SK-N-MC (cell line): ENCODE measurements around the gene GNB2.
"Not testable (repeated sequence)": the region's sequence is repeated elsewhere in the genome, so short reads cannot be mapped to it uniquely, and the experiment has no call there.

Experiments
- DNase-seq: peaks from one replicate; pipeline ENCODE4 v3.0.0-alpha.2; 2011; ENCODE audit warnings: low read depth, low spot score
- H3K27ac ChIP-seq: fragments of 200-600 bp; sonication (generic); 2 replicates; pipeline ENCODE4 v1.5.1; 2016; ENCODE audit warnings: mixed run types
- H3K36me3 ChIP-seq: fragments of 200-600 bp; sonication (generic); 2 replicates; pipeline ENCODE4 v1.6.1; 2017; ENCODE audit warnings: antibody characterized with exemption, low read length, mixed read lengths; ENCODE audit not compliant: insufficient read depth
- H3K4me3 ChIP-seq: fragments of 200-600 bp; sonication (generic); 2 replicates; pipeline ENCODE4 v1.5.1; 2016
- H3K9ac ChIP-seq: fragments of 200-600 bp; sonication (generic); 2 replicates; pipeline ENCODE4 v1.8.0; 2017; ENCODE audit warnings: mixed run types, mixed read lengths; ENCODE audit not compliant: insufficient read length
- H3K9me3 ChIP-seq: fragments of 200-600 bp; sonication (generic); 2 replicates; pipeline ENCODE4 v1.6.1; 2017; ENCODE audit warnings: low read depth, mild to moderate bottlenecking, antibody characterized with exemption, low read length, moderate library complexity, mixed read lengths
- EZH2 ChIP-seq: fragments of 200-600 bp; sonication (generic); IDR thresholded peaks from one replicate; pipeline ENCODE4 v1.6.1; 2017; ENCODE audit warnings: antibody characterized with exemption
- FOXP2 ChIP-seq: optimal IDR thresholded peaks from 2 replicates; pipeline ENCODE3; 2011; ENCODE audit warnings: mild to moderate bottlenecking, moderate library complexity; ENCODE audit not compliant: insufficient read depth; ENCODE audit errors: extremely low read length, control extremely low read depth
- POLR2AphosphoS5 ChIP-seq: IDR thresholded peaks from 2 replicates; pipeline ENCODE4 v1.6.1; 2012; ENCODE audit warnings: mild to moderate bottlenecking, low read depth, low read length, borderline replicate concordance

The GNB2 gene

DNA sequence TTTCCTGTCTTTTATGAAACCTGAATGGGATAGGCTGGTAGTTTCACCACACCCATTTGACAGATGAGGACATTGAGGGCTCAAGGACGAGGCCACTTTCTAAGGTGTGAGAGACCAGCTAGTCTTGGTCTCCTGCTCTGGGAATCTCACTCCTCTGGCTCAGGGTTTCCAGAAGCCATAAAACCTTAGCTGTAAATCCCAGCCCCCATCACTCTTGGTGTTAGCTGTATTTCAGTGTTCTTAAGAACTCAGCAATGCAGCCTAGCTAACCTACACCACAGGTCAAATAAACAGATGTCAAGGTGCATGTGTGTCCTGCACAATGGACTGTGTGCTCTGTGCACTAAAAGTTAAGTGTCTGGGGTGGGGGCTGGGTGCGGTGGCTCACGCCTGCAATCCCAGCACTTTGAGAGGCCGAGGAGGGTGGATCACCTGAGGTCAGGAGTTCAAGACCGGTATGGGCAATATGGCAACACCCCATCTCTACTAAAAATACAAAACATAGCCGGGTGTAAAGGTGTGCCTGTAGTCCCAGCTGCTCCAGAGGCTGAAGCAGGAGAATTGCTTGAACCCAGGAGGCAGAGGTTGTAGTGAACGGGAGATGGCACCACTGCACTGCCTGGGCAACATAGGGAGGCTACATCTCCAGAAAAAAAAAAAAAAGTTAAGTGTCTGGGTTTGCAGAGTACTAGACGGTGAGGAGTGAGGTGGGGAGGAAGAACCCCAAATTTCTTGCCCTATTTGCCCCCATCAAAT, 46.2 kb downstream of the GNB2 start:
- Histone ChIP-seq H3K9me3 (no peaks in the 10 kb centered on the region), H3K4me3 (no peak overlapping the region), H3K9ac (no peak overlapping the region), H3K36me3 (no peaks in the 10 kb centered on the region), H3K27ac (no peak overlapping the region)
- no peak for DNase-seq
- no peak for TF ChIP-seq EZH2
- no peak for TF ChIP-seq POLR2AphosphoS5
- TF ChIP-seq FOXP2 = no peak

DNA sequence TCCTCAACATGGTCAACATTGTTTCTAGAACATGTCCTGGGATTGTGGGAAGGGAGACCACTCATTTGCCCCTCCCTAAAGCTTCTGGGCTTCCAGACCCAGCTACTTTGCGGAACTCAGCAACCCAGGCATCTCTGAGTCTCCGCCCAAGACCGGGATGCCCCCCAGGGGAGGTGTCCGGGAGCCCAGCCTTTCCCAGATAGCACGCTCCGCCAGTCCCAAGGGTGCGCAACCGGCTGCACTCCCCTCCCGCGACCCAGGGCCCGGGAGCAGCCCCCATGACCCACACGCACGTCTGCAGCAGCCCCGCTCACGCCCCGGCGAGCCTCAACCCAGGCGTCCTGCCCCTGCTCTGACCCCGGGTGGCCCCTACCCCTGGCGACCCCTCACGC, 46.7 kb downstream of the GNB2 start, which contains the start of gene EPO:
TSS of gene EPO (plus strand) at position 190 of the 392 bp plus-strand sequence. CDS start 513 bp downstream, outside the sequence.
- DNase-seq = no peak
- H3K9ac ChIP-seq = no peak within 1 kb of the TSS
- no peaks in the 10 kb centered on the region for H3K36me3 ChIP-seq
- no peak within 1 kb of the TSS for H3K27ac ChIP-seq
- no peaks in the 10 kb centered on the region for H3K9me3 ChIP-seq
- TF ChIP-seq POLR2AphosphoS5 = no peak
- no peak for TF ChIP-seq FOXP2
- no peak for TF ChIP-seq EZH2
- H3K4me3 ChIP-seq = no peak within 1 kb of the TSS

DNA sequence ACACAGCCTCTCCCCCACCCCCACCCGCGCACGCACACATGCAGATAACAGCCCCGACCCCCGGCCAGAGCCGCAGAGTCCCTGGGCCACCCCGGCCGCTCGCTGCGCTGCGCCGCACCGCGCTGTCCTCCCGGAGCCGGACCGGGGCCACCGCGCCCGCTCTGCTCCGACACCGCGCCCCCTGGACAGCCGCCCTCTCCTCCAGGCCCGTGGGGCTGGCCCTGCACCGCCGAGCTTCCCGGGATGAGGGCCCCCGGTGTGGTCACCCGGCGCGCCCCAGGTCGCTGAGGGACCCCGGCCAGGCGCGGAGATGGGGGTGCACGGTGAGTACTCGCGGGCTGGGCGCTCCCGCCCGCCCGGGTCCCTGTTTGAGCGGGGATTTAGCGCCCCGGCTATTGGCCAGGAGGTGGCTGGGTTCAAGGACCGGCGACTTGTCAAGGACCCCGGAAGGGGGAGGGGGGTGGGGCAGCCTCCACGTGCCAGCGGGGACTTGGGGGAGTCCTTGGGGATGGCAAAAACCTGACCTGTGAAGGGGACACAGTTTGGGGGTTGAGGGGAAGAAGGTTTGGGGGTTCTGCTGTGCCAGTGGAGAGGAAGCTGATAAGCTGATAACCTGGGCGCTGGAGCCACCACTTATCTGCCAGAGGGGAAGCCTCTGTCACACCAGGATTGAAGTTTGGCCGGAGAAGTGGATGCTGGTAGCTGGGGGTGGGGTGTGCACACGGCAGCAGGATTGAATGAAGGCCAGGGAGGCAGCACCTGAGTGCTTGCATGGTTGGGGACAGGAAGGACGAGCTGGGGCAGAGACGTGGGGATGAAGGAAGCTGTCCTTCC, 47.3 kb downstream of the GNB2 start:
- Histone ChIP-seq H3K4me3 (no peak overlapping the region), H3K9me3 (no peaks in the 10 kb centered on the region), H3K36me3 (no peaks in the 10 kb centered on the region), H3K9ac (no peak overlapping the region), H3K27ac (no peak overlapping the region)
- DNase-seq = no peak
- TF ChIP-seq FOXP2 = no peak
- TF ChIP-seq EZH2 = no peak
- TF ChIP-seq POLR2AphosphoS5 = no peak

DNA sequence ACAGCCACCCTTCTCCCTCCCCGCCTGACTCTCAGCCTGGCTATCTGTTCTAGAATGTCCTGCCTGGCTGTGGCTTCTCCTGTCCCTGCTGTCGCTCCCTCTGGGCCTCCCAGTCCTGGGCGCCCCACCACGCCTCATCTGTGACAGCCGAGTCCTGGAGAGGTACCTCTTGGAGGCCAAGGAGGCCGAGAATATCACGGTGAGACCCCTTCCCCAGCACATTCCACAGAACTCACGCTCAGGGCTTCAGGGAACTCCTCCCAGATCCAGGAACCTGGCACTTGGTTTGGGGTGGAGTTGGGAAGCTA, 47.9 kb downstream of the GNB2 start:
- H3K36me3 ChIP-seq = no peaks in the 10 kb centered on the region

DNA sequence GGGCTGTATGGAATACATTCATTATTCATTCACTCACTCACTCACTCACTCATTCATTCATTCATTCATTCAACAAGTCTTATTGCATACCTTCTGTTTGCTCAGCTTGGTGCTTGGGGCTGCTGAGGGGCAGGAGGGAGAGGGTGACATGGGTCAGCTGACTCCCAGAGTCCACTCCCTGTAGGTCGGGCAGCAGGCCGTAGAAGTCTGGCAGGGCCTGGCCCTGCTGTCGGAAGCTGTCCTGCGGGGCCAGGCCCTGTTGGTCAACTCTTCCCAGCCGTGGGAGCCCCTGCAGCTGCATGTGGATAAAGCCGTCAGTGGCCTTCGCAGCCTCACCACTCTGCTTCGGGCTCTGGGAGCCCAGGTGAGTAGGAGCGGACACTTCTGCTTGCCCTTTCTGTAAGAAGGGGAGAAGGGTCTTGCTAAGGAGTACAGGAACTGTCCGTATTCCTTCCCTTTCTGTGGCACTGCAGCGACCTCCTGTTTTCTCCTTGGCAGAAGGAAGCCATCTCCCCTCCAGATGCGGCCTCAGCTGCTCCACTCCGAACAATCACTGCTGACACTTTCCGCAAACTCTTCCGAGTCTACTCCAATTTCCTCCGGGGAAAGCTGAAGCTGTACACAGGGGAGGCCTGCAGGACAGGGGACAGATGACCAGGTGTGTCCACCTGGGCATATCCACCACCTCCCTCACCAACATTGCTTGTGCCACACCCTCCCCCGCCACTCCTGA, 49.1 kb downstream of the GNB2 start:
- H3K27ac ChIP-seq = no peak overlapping the region
- H3K4me3 ChIP-seq = no peak overlapping the region
- no peak for TF ChIP-seq POLR2AphosphoS5
- TF ChIP-seq FOXP2 = no peak
- TF ChIP-seq EZH2 = no peak
- DNase-seq = no peak
- no peak overlapping the region for H3K9ac ChIP-seq
- no peaks in the 10 kb centered on the region for H3K9me3 ChIP-seq
- H3K36me3 ChIP-seq = no peaks in the 10 kb centered on the region

More for the DNA sequence above, 47.9 kb downstream of the GNB2 start:
- Histone ChIP-seq H3K27ac (no peak overlapping the region), H3K9ac (no peak overlapping the region), H3K4me3 (no peak overlapping the region), H3K9me3 (no peaks in the 10 kb centered on the region)
- TF ChIP-seq FOXP2 (no peak), EZH2 (no peak), POLR2AphosphoS5 (no peak)
- no peak for DNase-seq

GRCh38 chr7:100723732-100724275, 50.3 kb downstream of the GNB2 start:
- no peaks in the 10 kb centered on the region for H3K9me3 ChIP-seq
- DNase-seq = no peak
- no peaks in the 10 kb centered on the region for H3K36me3 ChIP-seq
- TF ChIP-seq POLR2AphosphoS5 (no peak), EZH2 (no peak), FOXP2 (no peak)
- no peak overlapping the region for H3K9ac ChIP-seq
- H3K27ac ChIP-seq = no peak overlapping the region
- no peak overlapping the region for H3K4me3 ChIP-seq

DNA sequence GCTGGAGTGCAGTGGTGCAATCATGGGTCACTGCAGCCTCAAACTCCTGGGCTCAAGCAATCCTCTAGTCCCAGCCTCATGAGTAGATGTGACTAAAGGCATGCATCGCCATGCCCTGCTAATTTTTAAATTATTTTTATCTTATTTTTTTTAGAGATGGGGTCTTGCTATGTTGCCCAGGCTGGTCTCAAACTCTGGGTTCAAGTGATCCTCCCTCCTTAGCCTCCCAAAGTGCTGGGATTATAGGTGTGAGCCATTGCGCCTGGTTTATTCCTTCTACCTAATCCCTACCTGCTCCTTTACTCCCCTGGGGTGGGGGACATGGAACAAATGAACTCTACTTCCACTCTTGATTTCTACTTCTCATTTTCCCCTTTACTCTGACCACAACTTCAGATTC, 50.8 kb downstream of the GNB2 start:
- H3K36me3 ChIP-seq, H3K9ac ChIP-seq, H3K4me3 ChIP-seq, H3K9me3 ChIP-seq, DNase-seq, H3K27ac ChIP-seq: not testable (repeated sequence)
